GM12878 (cell line): ENCODE data around the gene SEC16A. TPM values are rescaled to one million over a fixed set of nuclear protein-coding genes. Genes with fewer than 3 reads are reported as not detected.

ENCODE experiments used
- BACH1 ChIP-seq: fragments of 450-650 bp; IDR thresholded peaks from 2 replicates; pipeline ENCODE4 v1.6.1; 2017; ENCODE audit warnings: mild to moderate bottlenecking, borderline replicate concordance
- BHLHE40 ChIP-seq, 2 experiments: fragments of 450-650 bp in 1 of 2; IDR thresholded peaks; 2 replicates each; pipeline ENCODE4 v1.6.1; 2011 to 2017; ENCODE audit warnings: low read depth in 2 of 2, borderline replicate concordance in 1 of 2, improper control_type of control experiment in 1 of 2, low read length in 1 of 2, mild to moderate bottlenecking in 1 of 2
- FOXK2 ChIP-seq: fragments of 450-650 bp; IDR thresholded peaks from 2 replicates; pipeline ENCODE4 v1.6.1; 2017; ENCODE audit warnings: mild to moderate bottlenecking, moderate library complexity
- GABPA ChIP-seq: IDR thresholded peaks from 2 replicates; pipeline ENCODE4 v1.6.1; 2014; ENCODE audit warnings: antibody characterized with exemption, low read depth, mild to moderate bottlenecking, inconsistent platforms
- KLF5 ChIP-seq: fragments of 450-650 bp; IDR thresholded peaks from 2 replicates; pipeline ENCODE4 v1.6.1; 2014; ENCODE audit warnings: mild to moderate bottlenecking; ENCODE audit not compliant: partially characterized antibody
- MXI1 ChIP-seq: fragments of 150-350 bp; IDR thresholded peaks from 2 replicates; pipeline ENCODE4 v1.6.1; 2011; ENCODE audit warnings: low read depth, mild to moderate bottlenecking, inconsistent platforms, low read length, improper control_type of control experiment
- NFXL1 ChIP-seq: fragments of 450-650 bp; IDR thresholded peaks from 2 replicates; pipeline ENCODE4 v1.6.1; 2017; ENCODE audit warnings: antibody characterized with exemption, mild to moderate bottlenecking, borderline replicate concordance
- NFYA ChIP-seq: IDR thresholded peaks from 2 replicates; pipeline ENCODE4 v1.6.1; 2011; ENCODE audit warnings: low read depth, mild to moderate bottlenecking, low read length, improper control_type of control experiment, borderline replicate concordance
- PML ChIP-seq: IDR thresholded peaks from 2 replicates; pipeline ENCODE4 v1.6.1; 2012; ENCODE audit warnings: low read length, inconsistent platforms
- POLR2A ChIP-seq: IDR thresholded peaks from 2 replicates; pipeline ENCODE4 v1.6.1; 2011; ENCODE audit warnings: low read depth, mild to moderate bottlenecking, low read length
- SIN3A ChIP-seq: IDR thresholded peaks from 2 replicates; pipeline ENCODE4 v1.6.1; 2012; ENCODE audit warnings: low read depth, low read length, improper control_type of control experiment
- TCF12 ChIP-seq: IDR thresholded peaks from 2 replicates; pipeline ENCODE4 v1.6.1; 2011; ENCODE audit warnings: low read depth, mild to moderate bottlenecking, low read length
- YY1 ChIP-seq: IDR thresholded peaks from 2 replicates; pipeline ENCODE4 v1.6.1; 2011; ENCODE audit warnings: low read depth, mild to moderate bottlenecking, low read length
- polyA plus RNA-seq, 11 experiments: library from polyadenylated mRNA; depleted of rRNA in 4 of 11; unstranded in 6 of 11; stranded (reverse) in 5 of 11; fragments of >200 nt; fragmentation: Nextera tagmentation in 4 of 11; fragmentation: Illumina TruSeq in 1 of 11; extraction: Ambion mirVana in 4 of 11; extraction: Trizol in 1 of 11; gene quantifications; 1 replicate in 1 of 11; 2 replicates in 10 of 11; pipeline versions ENCODE4 v1.2.1 to v1.2.3, GENCODE V29; 2011 to 2016; ENCODE audit warnings: inconsistent platforms in 2 of 11, missing spikeins in 2 of 11, low read depth in 1 of 11
- total RNA-seq, 4 experiments: library from RNA; depleted of rRNA in 3 of 4; stranded (reverse); fragments of >200 nt in 3 of 4; fragmentation: Illumina TruSeq in 1 of 4; extraction: Trizol in 1 of 4; gene quantifications; 2 replicates each; pipeline versions ENCODE4 v1.2.1 to v1.2.3, GENCODE V29; 2013 to 2021
- TF ChIP-seq, protein P1 (sequence below): fragments of 450-650 bp; IDR thresholded peaks from 2 replicates; pipeline ENCODE4 v1.6.1; 2017; ENCODE audit warnings: mild to moderate bottlenecking, moderate library complexity

Gene SEC16A
- total and polyA plus RNA-seq, 10 of the 15 experiments (the other 5 are each of a cell fraction or from before 2014, with no cell fraction given) = 9.9 to 59.1 (median 21.7) TPM

DNA sequence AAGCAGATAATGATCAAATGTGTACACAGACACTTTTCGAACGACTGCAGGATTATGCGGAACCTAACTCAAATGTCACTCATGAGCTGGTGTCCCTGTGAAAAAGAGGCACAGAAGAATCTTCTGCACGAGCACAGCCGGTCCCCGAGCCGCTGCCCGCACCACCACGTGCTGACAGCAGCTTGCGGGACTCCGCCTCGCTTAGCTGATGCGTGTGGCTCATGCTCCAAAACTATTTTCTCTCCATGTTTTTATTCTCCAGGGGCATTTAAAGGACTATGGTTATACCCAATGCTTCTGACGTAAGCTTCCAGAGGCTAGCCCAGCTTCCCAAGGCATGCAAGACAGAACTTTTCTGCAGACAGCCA is 9.5 kb downstream of the SEC16A start (continued):
- TF ChIP-seq NFYA (no peak), BACH1 (no peak), NFXL1 (no peak), PML (no peak), POLR2A (no peak; the same call in 1 of the 2 replicates), KLF5 (no peak), SIN3A (no peak), GABPA (no peak), BHLHE40 (IDR thresholded peaks at IDR 0.05; ENCODE audit: borderline replicate concordance in 1 of 2, low read depth in 2 of 2, low read length in 1 of 2) (no peak), TCF12 (no peak), YY1 (no peak), FOXK2 (no peak), MXI1 (no peak)
- TF ChIP-seq, protein P1, sequence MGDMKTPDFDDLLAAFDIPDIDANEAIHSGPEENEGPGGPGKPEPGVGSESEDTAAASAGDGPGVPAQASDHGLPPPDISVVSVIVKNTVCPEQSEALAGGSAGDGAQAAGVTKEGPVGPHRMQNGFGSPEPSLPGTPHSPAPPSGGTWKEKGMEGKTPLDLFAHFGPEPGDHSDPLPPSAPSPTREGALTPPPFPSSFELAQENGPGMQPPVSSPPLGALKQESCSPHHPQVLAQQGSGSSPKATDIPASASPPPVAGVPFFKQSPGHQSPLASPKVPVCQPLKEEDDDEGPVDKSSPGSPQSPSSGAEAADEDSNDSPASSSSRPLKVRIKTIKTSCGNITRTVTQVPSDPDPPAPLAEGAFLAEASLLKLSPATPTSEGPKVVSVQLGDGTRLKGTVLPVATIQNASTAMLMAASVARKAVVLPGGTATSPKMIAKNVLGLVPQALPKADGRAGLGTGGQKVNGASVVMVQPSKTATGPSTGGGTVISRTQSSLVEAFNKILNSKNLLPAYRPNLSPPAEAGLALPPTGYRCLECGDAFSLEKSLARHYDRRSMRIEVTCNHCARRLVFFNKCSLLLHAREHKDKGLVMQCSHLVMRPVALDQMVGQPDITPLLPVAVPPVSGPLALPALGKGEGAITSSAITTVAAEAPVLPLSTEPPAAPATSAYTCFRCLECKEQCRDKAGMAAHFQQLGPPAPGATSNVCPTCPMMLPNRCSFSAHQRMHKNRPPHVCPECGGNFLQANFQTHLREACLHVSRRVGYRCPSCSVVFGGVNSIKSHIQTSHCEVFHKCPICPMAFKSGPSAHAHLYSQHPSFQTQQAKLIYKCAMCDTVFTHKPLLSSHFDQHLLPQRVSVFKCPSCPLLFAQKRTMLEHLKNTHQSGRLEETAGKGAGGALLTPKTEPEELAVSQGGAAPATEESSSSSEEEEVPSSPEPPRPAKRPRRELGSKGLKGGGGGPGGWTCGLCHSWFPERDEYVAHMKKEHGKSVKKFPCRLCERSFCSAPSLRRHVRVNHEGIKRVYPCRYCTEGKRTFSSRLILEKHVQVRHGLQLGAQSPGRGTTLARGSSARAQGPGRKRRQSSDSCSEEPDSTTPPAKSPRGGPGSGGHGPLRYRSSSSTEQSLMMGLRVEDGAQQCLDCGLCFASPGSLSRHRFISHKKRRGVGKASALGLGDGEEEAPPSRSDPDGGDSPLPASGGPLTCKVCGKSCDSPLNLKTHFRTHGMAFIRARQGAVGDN = no peak
